MCF 10A (cell line): Measurements from ENCODE around the gene HHIPL1. TPM values are rescaled to one million over a fixed set of nuclear protein-coding genes. Genes with fewer than 3 reads are reported as not detected.

Experiments used
- BruUV-seq: library from RNA; stranded (reverse); fragments of 400-500 nt; replicated peaks from 2 replicates; lab custom pipeline; 2021; lab: Mats Ljungman, UMichigan
- CTCF ChIA-PET: fragments of 300-600 bp; sonication (Branson Sonifier 250); formaldehyde crosslinking; extraction: SDS; loops from one replicate; lab custom pipeline; 2021; ENCODE audit warnings: antibody characterized with exemption, inconsistent platforms; lab: Yijun Ruan, JAX
- POLR2A ChIA-PET: fragments of 300-600, 350-650 bp; sonication (Branson Sonifier 250); formaldehyde crosslinking; extraction: SDS; loops from one replicate; lab custom pipeline; 2020; ENCODE audit warnings: antibody characterized with exemption, inconsistent platforms; lab: Yijun Ruan, JAX
- DNase-seq: peaks from one replicate; pipeline ENCODE4 v3.0.0-alpha.2; 2018; ENCODE audit not compliant: unreplicated experiment
- H3K27ac Mint-ChIP-seq: one replicate; pipeline ENCODE4 v1.8.0; 2022; ENCODE audit warnings: mild to moderate bottlenecking, low read depth, mixed read lengths; ENCODE audit not compliant: unreplicated experiment
- H3K27me3 Mint-ChIP-seq: one replicate; pipeline ENCODE4 v1.8.0; 2022; ENCODE audit warnings: mixed read lengths; ENCODE audit not compliant: insufficient read depth, unreplicated experiment
- H3K36me3 Mint-ChIP-seq: one replicate; pipeline ENCODE4 v1.8.0; 2022; ENCODE audit warnings: mild to moderate bottlenecking, moderate library complexity, mixed read lengths; ENCODE audit not compliant: insufficient read depth, unreplicated experiment
- H3K4me1 Mint-ChIP-seq: one replicate; pipeline ENCODE4 v1.8.0; 2022; ENCODE audit warnings: mixed read lengths; ENCODE audit not compliant: insufficient read depth, unreplicated experiment
- H3K4me3 Mint-ChIP-seq: one replicate; pipeline ENCODE4 v1.8.0; 2022; ENCODE audit warnings: mild to moderate bottlenecking, moderate library complexity, mixed read lengths; ENCODE audit not compliant: unreplicated experiment
- H3K9me3 Mint-ChIP-seq: one replicate; pipeline ENCODE4 v1.8.0; 2022; ENCODE audit warnings: mixed read lengths; ENCODE audit not compliant: unreplicated experiment
- intact Hi-C: fragments of 100-400 bp; cut with micrococcal nuclease; formaldehyde crosslinking; loops from 2 replicates; pipeline ENCODE4 v1.14.1; 2022
- total RNA-seq: library from RNA; stranded (reverse); gene quantifications from 2 replicates; pipeline ENCODE4 v1.2.3, GENCODE V29; 2022
- TF ChIP-seq, protein P1 (sequence below): fragments of 200-600 bp; IDR thresholded peaks from one replicate; pipeline ENCODE4 v1.8.0; 2022; ENCODE audit warnings: antibody characterized with exemption, mild to moderate bottlenecking; ENCODE audit not compliant: unreplicated experiment

HHIPL1 gene
- total RNA-seq, 1 experiment from 2014 or later: not detected

DNA sequence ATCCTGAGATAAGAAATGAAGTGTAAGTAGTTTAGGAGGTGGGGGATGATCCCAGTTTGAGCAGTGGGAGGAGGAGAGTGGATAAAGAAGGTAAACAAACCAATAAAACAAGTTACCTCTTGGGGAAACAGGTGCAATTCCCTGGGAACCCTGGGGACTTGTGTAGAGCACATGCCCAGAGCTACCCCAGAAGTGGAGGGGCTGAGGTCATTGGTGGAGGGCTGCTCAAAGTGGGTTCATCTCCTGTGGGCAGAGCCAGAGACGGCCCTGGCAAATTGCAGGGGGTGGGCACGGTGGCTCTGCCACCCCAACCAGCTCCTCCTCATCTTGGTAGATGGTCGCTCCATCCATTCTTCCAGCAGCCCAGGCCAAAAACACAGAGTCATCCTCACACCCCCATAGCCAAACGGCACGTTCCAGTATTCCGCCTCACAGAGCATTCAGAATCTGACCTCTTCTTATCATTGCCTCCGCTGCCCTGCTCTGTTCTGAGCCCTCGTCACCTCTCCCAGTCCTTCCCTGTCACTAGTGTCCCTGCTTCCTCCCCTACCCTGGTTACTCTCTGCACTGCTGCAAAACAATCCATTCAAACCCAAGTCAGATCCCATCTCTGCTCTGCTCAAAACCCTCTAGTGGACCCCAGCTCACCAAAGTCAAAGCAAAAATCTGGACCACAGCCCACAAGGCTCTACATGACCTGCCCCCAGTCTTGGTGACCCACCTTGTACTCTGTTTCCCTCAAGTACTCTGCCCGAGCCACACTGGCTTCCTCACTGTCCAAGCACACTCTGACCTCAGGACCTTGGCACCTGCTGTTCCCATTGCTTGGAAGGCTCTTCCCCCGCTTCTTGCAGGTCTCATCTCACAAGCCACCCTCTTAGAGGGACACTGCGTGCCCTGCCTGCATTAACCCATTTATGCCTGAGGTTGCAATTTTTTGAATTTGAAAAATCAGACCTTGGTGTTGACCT lies 44.6 kb downstream of the HHIPL1 start:
- Mint-ChIP-seq H3K36me3 (no peaks in the 10 kb centered on the region), H3K27ac (no peak overlapping the region), H3K27me3 (peaks cover 59% of the 10 kb centered on the region), H3K4me1 (no peaks in the 10 kb centered on the region), H3K4me3 (no peak overlapping the region), H3K9me3 (no peaks in the 10 kb centered on the region)
- intact Hi-C loops: no loop called here
- ChIA-PET POLR2A (interaction anchor here (0.5 kb wide), 1 partner anchor 222 kb away, joined by 3 read pairs; no protein-coding TSS in a partner anchor), CTCF (interaction anchor here (1.2 to 3.1 kb wide), 3 partner anchors 10 to 196 kb away, joined by 3 to 7 read pairs (median 4); no protein-coding TSS in a partner anchor)
- DNase-seq: no peak
- BruUV-seq: no TSS peak
- TF ChIP-seq, protein P1, sequence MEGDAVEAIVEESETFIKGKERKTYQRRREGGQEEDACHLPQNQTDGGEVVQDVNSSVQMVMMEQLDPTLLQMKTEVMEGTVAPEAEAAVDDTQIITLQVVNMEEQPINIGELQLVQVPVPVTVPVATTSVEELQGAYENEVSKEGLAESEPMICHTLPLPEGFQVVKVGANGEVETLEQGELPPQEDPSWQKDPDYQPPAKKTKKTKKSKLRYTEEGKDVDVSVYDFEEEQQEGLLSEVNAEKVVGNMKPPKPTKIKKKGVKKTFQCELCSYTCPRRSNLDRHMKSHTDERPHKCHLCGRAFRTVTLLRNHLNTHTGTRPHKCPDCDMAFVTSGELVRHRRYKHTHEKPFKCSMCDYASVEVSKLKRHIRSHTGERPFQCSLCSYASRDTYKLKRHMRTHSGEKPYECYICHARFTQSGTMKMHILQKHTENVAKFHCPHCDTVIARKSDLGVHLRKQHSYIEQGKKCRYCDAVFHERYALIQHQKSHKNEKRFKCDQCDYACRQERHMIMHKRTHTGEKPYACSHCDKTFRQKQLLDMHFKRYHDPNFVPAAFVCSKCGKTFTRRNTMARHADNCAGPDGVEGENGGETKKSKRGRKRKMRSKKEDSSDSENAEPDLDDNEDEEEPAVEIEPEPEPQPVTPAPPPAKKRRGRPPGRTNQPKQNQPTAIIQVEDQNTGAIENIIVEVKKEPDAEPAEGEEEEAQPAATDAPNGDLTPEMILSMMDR: no peak

DNA sequence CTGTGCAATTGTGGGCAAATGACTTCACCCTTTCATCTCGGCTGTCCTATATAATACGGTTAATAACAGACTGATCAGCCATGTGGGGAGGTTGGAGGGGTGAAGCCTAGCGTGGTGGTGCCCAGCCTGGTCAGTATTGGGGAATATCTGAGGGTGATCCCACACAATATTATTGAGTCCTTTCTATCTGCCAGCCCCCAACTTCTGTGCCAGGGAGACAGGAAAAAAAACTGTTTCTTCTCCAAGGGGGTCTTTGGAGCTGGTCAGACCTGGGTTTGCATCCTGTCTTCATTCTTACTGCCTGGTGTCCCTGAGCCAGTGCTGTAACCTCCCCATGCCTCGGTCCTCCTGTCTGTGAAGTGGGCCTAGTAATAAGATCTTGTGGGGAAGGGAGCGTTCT lies 45.7 kb downstream of the HHIPL1 start:
- H3K27ac Mint-ChIP-seq: no peak overlapping the region
- H3K4me3 Mint-ChIP-seq: no peak overlapping the region
- no peak for DNase-seq
- TF ChIP-seq, protein P1: no peak
- intact Hi-C loops: no loop called here
- no TSS peak for BruUV-seq
- ChIA-PET CTCF (no interaction called here), POLR2A (interaction anchor here (0.5 to 1.0 kb wide), 2 partner anchors 210 to 221 kb away, joined by 3 to 4 read pairs; partner anchors contain the start of genes CCNK and SETD3)
- H3K4me1 Mint-ChIP-seq: no peaks in the 10 kb centered on the region
- H3K9me3 Mint-ChIP-seq: no peaks in the 10 kb centered on the region
- H3K36me3 Mint-ChIP-seq: no peaks in the 10 kb centered on the region
- H3K27me3 Mint-ChIP-seq: peaks cover 65% of the 10 kb centered on the region

DNA sequence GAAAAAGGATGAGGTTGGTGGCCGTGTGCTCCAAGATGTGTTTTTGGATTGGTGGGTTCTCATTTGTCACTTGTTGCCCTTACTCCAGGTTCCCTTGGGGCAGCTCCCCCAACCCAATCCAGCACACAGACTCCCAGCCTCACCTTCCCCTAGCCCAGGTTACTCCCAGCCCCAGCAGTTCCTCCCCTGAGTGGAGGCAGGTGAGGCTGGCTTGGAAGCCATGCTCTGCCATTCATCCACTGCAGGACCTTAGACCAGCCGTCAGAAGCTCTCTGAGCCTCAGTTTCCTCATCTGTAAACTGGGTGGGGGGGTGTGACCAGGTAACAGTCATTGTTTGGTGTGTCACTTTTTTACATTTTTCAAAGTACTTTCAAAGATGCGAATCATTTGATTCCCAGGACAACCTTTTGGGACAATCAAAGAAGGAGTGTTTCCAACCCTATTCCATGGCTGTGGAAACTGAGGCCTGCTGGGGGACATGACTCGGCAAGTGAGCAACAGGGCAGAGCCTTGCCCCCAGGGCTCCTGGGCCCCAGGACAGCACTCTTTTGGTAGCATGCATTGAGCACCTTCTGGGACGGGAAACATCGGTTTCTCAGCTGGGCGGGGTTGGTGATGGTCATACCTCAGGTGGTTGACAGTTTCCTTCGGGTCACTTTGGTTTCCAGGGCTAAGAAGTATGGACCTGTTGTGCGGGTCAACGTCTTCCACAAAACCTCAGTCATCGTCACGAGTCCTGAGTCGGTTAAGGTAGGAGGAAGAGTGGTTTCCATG lies 46.4 kb downstream of the HHIPL1 start:
- POLR2A ChIA-PET: interaction anchor here (1.0 kb wide), 1 partner anchor 211 kb away, joined by 4 read pairs; the partner anchor contains the start of genes CCNK and SETD3
- H3K9me3 Mint-ChIP-seq: no peaks in the 10 kb centered on the region
- no peaks in the 10 kb centered on the region for H3K4me1 Mint-ChIP-seq
- no peak for DNase-seq
- H3K36me3 Mint-ChIP-seq: no peaks in the 10 kb centered on the region
- H3K4me3 Mint-ChIP-seq: no peak overlapping the region
- TF ChIP-seq, protein P1: no peak
- CTCF ChIA-PET: interaction anchor here (0.6 kb wide), 1 partner anchor 40 kb away, joined by 3 read pairs; no protein-coding TSS in a partner anchor
- H3K27me3 Mint-ChIP-seq: peaks cover 63% of the 10 kb centered on the region
- no peak overlapping the region for H3K27ac Mint-ChIP-seq
- BruUV-seq: no TSS peak
- intact Hi-C loops: no loop called here

DNA sequence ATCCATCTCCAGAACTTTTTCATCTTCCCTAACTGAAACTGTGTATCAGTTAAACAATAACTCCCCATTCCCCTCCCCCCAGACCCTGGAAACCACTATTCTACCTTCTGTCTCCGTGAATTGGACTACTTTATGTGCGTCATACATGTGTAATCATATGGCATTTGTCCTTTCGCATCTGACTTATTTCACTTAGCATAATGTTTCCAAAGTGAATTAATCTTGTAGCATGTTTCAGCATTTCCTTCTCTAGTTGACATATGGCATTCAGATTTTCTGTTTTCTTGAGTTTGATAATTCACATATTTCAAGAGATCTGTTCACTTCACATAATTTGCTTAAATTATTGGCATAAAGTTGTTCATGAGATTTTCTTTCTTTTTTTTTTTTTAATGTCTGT lies 49.0 kb downstream of the HHIPL1 start:
- DNase-seq: no peak
- no peak overlapping the region for H3K27ac Mint-ChIP-seq
- H3K9me3 Mint-ChIP-seq: no peaks in the 10 kb centered on the region
- no peaks in the 10 kb centered on the region for H3K4me1 Mint-ChIP-seq
- intact Hi-C loops: no loop called here
- no TSS peak for BruUV-seq
- TF ChIP-seq, protein P1: no peak
- peaks cover 6% of the 10 kb centered on the region for H3K36me3 Mint-ChIP-seq
- POLR2A ChIA-PET: interaction anchor here (0.7 kb wide), 1 partner anchor 182 kb away, joined by 6 read pairs; no protein-coding TSS in a partner anchor
- H3K27me3 Mint-ChIP-seq: peaks cover 63% of the 10 kb centered on the region
- no peak overlapping the region for H3K4me3 Mint-ChIP-seq
- CTCF ChIA-PET: no interaction called here
